H9 (cell line): ENCODE results near the gene ADRB1. TPM values are rescaled to one million over a fixed set of nuclear protein-coding genes. Genes with fewer than 3 reads are reported as not detected.

Experiments
- DNase-seq: peaks from one replicate; pipeline ENCODE4 v3.0.0-alpha.2; 2017
- H2AFZ ChIP-seq: one replicate; pipeline ENCODE4 v1.6.1; 2013; ENCODE audit warnings: mild to moderate bottlenecking, low read length, control low read depth, moderate library complexity
- H2AK5ac ChIP-seq: 2 replicates; pipeline ENCODE4 v1.6.1; 2013; ENCODE audit warnings: low read length, control low read depth, mixed read lengths; ENCODE audit not compliant: insufficient read length
- H2BK120ac ChIP-seq: one replicate; pipeline ENCODE4 v1.6.1; 2013; ENCODE audit warnings: low read depth, mild to moderate bottlenecking, low read length, control low read depth, inconsistent platforms; ENCODE audit not compliant: poor library complexity, severe bottlenecking
- H2BK12ac ChIP-seq: 2 replicates; pipeline ENCODE4 v1.6.1; 2013; ENCODE audit warnings: low read length, control low read depth, mixed read lengths, low read depth; ENCODE audit not compliant: insufficient read length
- H2BK15ac ChIP-seq: 2 replicates; pipeline ENCODE4 v1.6.1; 2013; ENCODE audit warnings: low read depth, low read length, control low read depth
- H2BK20ac ChIP-seq: one replicate; pipeline ENCODE4 v1.6.1; 2013; ENCODE audit warnings: low read depth, mild to moderate bottlenecking, low read length, control low read depth, inconsistent platforms; ENCODE audit not compliant: poor library complexity, severe bottlenecking
- H2BK5ac ChIP-seq: 2 replicates; pipeline ENCODE4 v1.6.1; 2013; ENCODE audit warnings: low read length, control low read depth, mixed read lengths; ENCODE audit not compliant: insufficient read length
- H3K14ac ChIP-seq: 2 replicates; pipeline ENCODE4 v1.6.1; 2013; ENCODE audit warnings: low read length, control low read depth; ENCODE audit not compliant: insufficient read depth
- H3K18ac ChIP-seq: 2 replicates; pipeline ENCODE4 v1.6.1; 2013; ENCODE audit warnings: low read depth, mild to moderate bottlenecking, mixed read lengths, low read length, control low read depth; ENCODE audit not compliant: insufficient read length
- H3K23ac ChIP-seq: 2 replicates; pipeline ENCODE4 v1.6.1; 2013; ENCODE audit warnings: low read length, control low read depth, mixed read lengths, low read depth; ENCODE audit not compliant: insufficient read length
- H3K23me2 ChIP-seq: 2 replicates; pipeline ENCODE4 v1.6.1; 2013; ENCODE audit warnings: low read depth, mild to moderate bottlenecking, mixed read lengths, low read length, control low read depth; ENCODE audit not compliant: insufficient read length, poor library complexity, severe bottlenecking
- H3K27ac ChIP-seq: 2 replicates; pipeline ENCODE4 v1.5.1; 2013; ENCODE audit warnings: low read length, control low read depth, mixed read lengths, low read depth; ENCODE audit not compliant: insufficient read length
- H3K27me3 ChIP-seq: 2 replicates; pipeline ENCODE4 v1.6.1; 2013; ENCODE audit warnings: low read length, control low read depth, inconsistent platforms; ENCODE audit not compliant: insufficient read depth
- H3K4ac ChIP-seq: 2 replicates; pipeline ENCODE4 v1.6.1; 2013; ENCODE audit warnings: low read depth, mild to moderate bottlenecking, control low read depth, inconsistent platforms, low read length, moderate library complexity
- H3K4me1 ChIP-seq: 2 replicates; pipeline ENCODE4 v1.6.1; 2013; ENCODE audit warnings: low read length, control low read depth, inconsistent platforms; ENCODE audit not compliant: insufficient read depth
- H3K4me2 ChIP-seq: 2 replicates; pipeline ENCODE4 v1.6.1; 2013; ENCODE audit warnings: low read length, control low read depth, mixed read lengths; ENCODE audit not compliant: insufficient read length, insufficient read depth
- H3K56ac ChIP-seq: 2 replicates; pipeline ENCODE4 v1.6.1; 2013; ENCODE audit warnings: low read depth, mild to moderate bottlenecking, mixed read lengths, low read length, control low read depth; ENCODE audit not compliant: insufficient read length
- H3K79me1 ChIP-seq: 2 replicates; pipeline ENCODE4 v1.6.1; 2013; ENCODE audit warnings: low read depth, mild to moderate bottlenecking, moderate library complexity, low read length, control low read depth, inconsistent platforms; ENCODE audit not compliant: insufficient read depth, poor library complexity, severe bottlenecking
- H3K79me2 ChIP-seq: 2 replicates; pipeline ENCODE4 v1.6.1; 2013; ENCODE audit warnings: low read length, control low read depth, inconsistent platforms; ENCODE audit not compliant: insufficient read depth
- H3K9ac ChIP-seq: 2 replicates; pipeline ENCODE4 v1.6.1; 2013; ENCODE audit warnings: low read length, control low read depth, mixed read lengths; ENCODE audit not compliant: insufficient read length; ENCODE audit errors: extremely low read depth
- H3K9me3 ChIP-seq: one replicate; pipeline ENCODE4 v1.6.1; 2013; ENCODE audit warnings: low read depth, low read length, inconsistent platforms; ENCODE audit not compliant: control insufficient read depth
- H3T11ph ChIP-seq: one replicate; pipeline ENCODE4 v1.6.1; 2013; ENCODE audit warnings: mild to moderate bottlenecking, low read length, control low read depth, inconsistent platforms
- H4K20me1 ChIP-seq: one replicate; pipeline ENCODE4 v1.6.1; 2013; ENCODE audit not compliant: control insufficient read depth, insufficient read length, insufficient read depth
- H4K5ac ChIP-seq: 2 replicates; pipeline ENCODE4 v1.6.1; 2013; ENCODE audit warnings: low read depth, mild to moderate bottlenecking, mixed read lengths, low read length, control low read depth; ENCODE audit not compliant: insufficient read length
- H4K8ac ChIP-seq: replicated peaks from 2 replicates; pipeline ENCODE4 v1.6.1; 2013; ENCODE audit warnings: low read length, control low read depth, mixed read lengths, low read depth; ENCODE audit not compliant: insufficient read length
- H4K91ac ChIP-seq: 2 replicates; pipeline ENCODE4 v1.6.1; 2013; ENCODE audit warnings: low read depth, mild to moderate bottlenecking, moderate library complexity, mixed read lengths, low read length, control low read depth; ENCODE audit not compliant: insufficient read length
- H3K27ac Mint-ChIP-seq, 3 experiments: 2 replicates in 2 of 3; 3 replicates in 1 of 3; pipeline ENCODE4 v1.8.0; 2020 to 2021; ENCODE audit warnings: mixed read lengths in 3 of 3, mild to moderate bottlenecking in 1 of 3, moderate library complexity in 1 of 3
- H3K27me3 Mint-ChIP-seq: 2 replicates; pipeline ENCODE4 v1.8.0; 2021; ENCODE audit warnings: low read depth, mild to moderate bottlenecking, moderate library complexity, mixed read lengths
- H3K36me3 Mint-ChIP-seq, 3 experiments: 2 replicates in 2 of 3; 3 replicates in 1 of 3; pipeline ENCODE4 v1.8.0; 2020 to 2021; ENCODE audit warnings: low read depth in 3 of 3, mixed read lengths in 3 of 3; ENCODE audit not compliant: insufficient read depth in 1 of 3
- H3K4me1 Mint-ChIP-seq, 2 experiments: 2 replicates each; pipeline ENCODE4 v1.8.0; 2020; ENCODE audit warnings: mixed read lengths in 2 of 2
- H3K4me3 Mint-ChIP-seq, 2 experiments: 2 replicates in 1 of 2; 3 replicates in 1 of 2; pipeline ENCODE4 v1.8.0; 2020 to 2021; ENCODE audit warnings: mild to moderate bottlenecking in 2 of 2, mixed read lengths in 2 of 2, moderate library complexity in 1 of 2
- H3K9me3 Mint-ChIP-seq, 2 experiments: 2 replicates in 1 of 2; 3 replicates in 1 of 2; pipeline ENCODE4 v1.8.0; 2020; ENCODE audit warnings: mild to moderate bottlenecking in 2 of 2, mixed read lengths in 2 of 2, moderate library complexity in 1 of 2
- WGBS: extraction: QIAGEN DNeasy Blood & Tissue Kit; methylation state at CpG from one replicate; pipeline ENCODE4 v1.1.7; 2013; ENCODE audit warnings: missing lambda C conversion rate, low lambda C conversion rate, mixed read lengths; ENCODE audit not compliant: insufficient read length; ENCODE audit errors: extremely low coverage; 5-methylcytosine and 5-hydroxymethylcytosine counted together
- total RNA-seq: library from RNA; stranded (reverse); gene quantifications from 2 replicates; pipeline ENCODE4 v1.2.1, GENCODE V29; 2021
- TF ChIP-seq, protein P1 (sequence below): fragments of 200-600 bp; sonication (generic); conservative IDR thresholded peaks from 3 replicates; pipeline ENCODE4 v1.8.0; 2021; ENCODE audit warnings: antibody characterized with exemption, mild to moderate bottlenecking

ADRB1 gene
- total RNA-seq, 1 experiment from 2014 or later: 0.13 TPM

DNA sequence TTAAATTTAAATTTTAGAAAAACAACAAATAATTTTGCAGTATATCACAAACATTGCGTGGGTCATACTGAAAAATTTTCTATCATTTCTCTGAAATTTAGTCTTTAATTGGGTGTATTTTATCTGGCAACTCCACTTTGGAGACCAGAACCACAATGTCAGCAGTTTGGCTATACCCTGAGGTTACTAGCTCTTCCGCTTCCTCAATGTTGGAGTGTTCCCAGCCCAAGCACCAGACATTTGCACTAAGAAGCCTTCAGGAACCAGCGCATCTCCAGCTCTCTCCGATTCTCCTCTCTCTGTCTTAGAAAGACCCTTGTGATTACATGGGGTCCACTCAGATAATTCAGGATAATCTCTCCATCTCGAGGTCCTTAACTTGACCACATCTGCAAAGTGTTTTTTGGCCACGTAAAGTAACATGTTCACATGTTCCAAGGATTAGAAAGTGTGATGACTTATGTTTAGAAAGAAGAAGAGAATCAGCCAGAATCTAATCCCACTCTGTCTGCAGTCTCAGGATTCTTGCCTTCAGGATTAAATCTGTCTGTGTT, 43.1 kb upstream of the ADRB1 start:
- Histone ChIP-seq H2BK12ac (no peak overlapping the region), H2BK20ac (no peak overlapping the region), H4K20me1 (no peaks in the 10 kb centered on the region), H3K23ac (no peak overlapping the region), H3K79me2 (no peaks in the 10 kb centered on the region), H4K91ac (no peak overlapping the region), H3K79me1 (no peaks in the 10 kb centered on the region), H3K4me1 (no peaks in the 10 kb centered on the region), H3K27me3 (no peaks in the 10 kb centered on the region), H2BK5ac (no peak overlapping the region), H2AK5ac (no peak overlapping the region), H2BK120ac (no peak overlapping the region), H3K56ac (no peak overlapping the region), H3K9me3 (no peaks in the 10 kb centered on the region), H4K8ac (no peak overlapping the region), H3K4me2 (no peak overlapping the region), H3K18ac (no peak overlapping the region), H3K27ac (no peak overlapping the region), H3K23me2 (no peaks in the 10 kb centered on the region), H3T11ph (no peak overlapping the region), H2BK15ac (no peak overlapping the region), H4K5ac (no peak overlapping the region), H3K9ac (no peak overlapping the region), H2AFZ (no peak overlapping the region), H3K14ac (no peak overlapping the region), H3K4ac (no peak overlapping the region)
- Mint-ChIP-seq H3K27me3 (peaks cover 10% of the 10 kb centered on the region), H3K27ac (no peak overlapping the region), H3K4me1 (peaks cover 6 to 7% of the 10 kb centered on the region in 2 experiments), H3K36me3 (no peaks in the 10 kb centered on the region), H3K9me3 (no peaks in the 10 kb centered on the region), H3K4me3 (no peak overlapping the region)
- WGBS: no CpG with 5 or more reads among the region's 6 CpGs
- no peak for DNase-seq
- TF ChIP-seq, protein P1, sequence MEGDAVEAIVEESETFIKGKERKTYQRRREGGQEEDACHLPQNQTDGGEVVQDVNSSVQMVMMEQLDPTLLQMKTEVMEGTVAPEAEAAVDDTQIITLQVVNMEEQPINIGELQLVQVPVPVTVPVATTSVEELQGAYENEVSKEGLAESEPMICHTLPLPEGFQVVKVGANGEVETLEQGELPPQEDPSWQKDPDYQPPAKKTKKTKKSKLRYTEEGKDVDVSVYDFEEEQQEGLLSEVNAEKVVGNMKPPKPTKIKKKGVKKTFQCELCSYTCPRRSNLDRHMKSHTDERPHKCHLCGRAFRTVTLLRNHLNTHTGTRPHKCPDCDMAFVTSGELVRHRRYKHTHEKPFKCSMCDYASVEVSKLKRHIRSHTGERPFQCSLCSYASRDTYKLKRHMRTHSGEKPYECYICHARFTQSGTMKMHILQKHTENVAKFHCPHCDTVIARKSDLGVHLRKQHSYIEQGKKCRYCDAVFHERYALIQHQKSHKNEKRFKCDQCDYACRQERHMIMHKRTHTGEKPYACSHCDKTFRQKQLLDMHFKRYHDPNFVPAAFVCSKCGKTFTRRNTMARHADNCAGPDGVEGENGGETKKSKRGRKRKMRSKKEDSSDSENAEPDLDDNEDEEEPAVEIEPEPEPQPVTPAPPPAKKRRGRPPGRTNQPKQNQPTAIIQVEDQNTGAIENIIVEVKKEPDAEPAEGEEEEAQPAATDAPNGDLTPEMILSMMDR: no peak
